K562 (cell line): Measurements from ENCODE around the gene PDZK1. TPM values are rescaled to one million over a fixed set of nuclear protein-coding genes. Genes with fewer than 3 reads are reported as not detected.

Experiments used
- ATAC-seq: fragments of 200-7000 bp; cut with Tn5 transposase; 3 replicates; pipeline ENCODE4 v1.9.1; 2020; ENCODE audit warnings: moderate library complexity
- BruUV-seq: library from RNA; stranded (reverse); fragments of 400-500 nt; replicated peaks from 2 replicates; lab custom pipeline; 2021; lab: Mats Ljungman, UMichigan
- CTCF ChIA-PET: fragments of 300-600 bp; formaldehyde crosslinking; extraction: SDS; loops from one replicate; lab custom pipeline; 2021; ENCODE audit warnings: low intra/inter-chr PET ratio; lab: Yijun Ruan, JAX
- POLR2A ChIA-PET: fragments of 300-600, 350-650 bp; sonication (Branson Sonifier 250); formaldehyde crosslinking; extraction: SDS; loops from one replicate; lab custom pipeline; 2021; ENCODE audit warnings: antibody characterized with exemption, inconsistent platforms; lab: Yijun Ruan, JAX
- DNase-seq, 4 experiments: peaks; one replicate each; pipeline versions ENCODE4 v3.0.0 to v3.0.0-alpha.2; 2011 to 2018; ENCODE audit warnings: low spot score in 3 of 4, mixed read lengths in 3 of 4; ENCODE audit errors: extremely low read depth in 1 of 4
- FAIRE-seq: peaks from 2 replicates; lab custom pipeline; 2011; peaks lifted over from hg19 to GRCh38; lab: Jason Lieb, UNC
- H2AFZ ChIP-seq: 2 replicates; pipeline ENCODE4 v1.6.0; 2011; ENCODE audit warnings: low read depth, low read length, control low read depth, inconsistent platforms
- H3K27ac ChIP-seq: fragments of 200-600 bp; 3 replicates; pipeline ENCODE4 v1.8.0; 2011; ENCODE audit warnings: low read depth, mild to moderate bottlenecking, control low read depth, inconsistent platforms, low read length, moderate library complexity, mixed read lengths; ENCODE audit errors: extremely low read depth
- H3K27me3 ChIP-seq, 2 experiments: fragments of 300-600 bp in 1 of 2; 2 replicates in 1 of 2; 3 replicates in 1 of 2; pipeline versions ENCODE4 v1.6.0 to v1.8.0; 2011; ENCODE audit warnings: inconsistent platforms in 2 of 2, low read length in 2 of 2, mild to moderate bottlenecking in 1 of 2, mixed read lengths in 1 of 2, moderate library complexity in 1 of 2; ENCODE audit not compliant: control insufficient read depth in 2 of 2, insufficient read depth in 2 of 2
- H3K36me3 ChIP-seq: fragments of 300-600 bp; 3 replicates; pipeline ENCODE4 v1.8.0; 2011; ENCODE audit warnings: mild to moderate bottlenecking, low read length, inconsistent platforms; ENCODE audit not compliant: control insufficient read depth, insufficient read depth
- H3K4me1 ChIP-seq, 2 experiments: fragments of 200-600 bp in 1 of 2; replicated peaks in 1 of 2; 2 replicates in 1 of 2; 3 replicates in 1 of 2; pipeline versions ENCODE4 v1.5.1 to v1.8.0; 2011; ENCODE audit warnings: inconsistent platforms in 2 of 2, low read length in 2 of 2, mild to moderate bottlenecking in 1 of 2, mixed read lengths in 1 of 2, moderate library complexity in 1 of 2; ENCODE audit not compliant: control insufficient read depth in 2 of 2, insufficient read depth in 2 of 2
- H3K4me2 ChIP-seq: 2 replicates; pipeline ENCODE4 v1.6.1; 2011; ENCODE audit warnings: low read length, control low read depth, inconsistent platforms, mixed read lengths; ENCODE audit not compliant: insufficient read depth
- H3K4me3 ChIP-seq: fragments of 200-600 bp; sonication (generic), shearing (Covaris generic); 2 replicates; pipeline ENCODE4 v1.5.1; 2016; ENCODE audit warnings: control low read depth, inconsistent platforms
- H3K79me2 ChIP-seq: fragments of 200-600 bp; 3 replicates; pipeline ENCODE4 v1.8.0; 2011; ENCODE audit warnings: low read length, inconsistent platforms; ENCODE audit not compliant: control insufficient read depth, insufficient read depth
- H3K9ac ChIP-seq, 2 experiments: 2 replicates each; pipeline versions ENCODE4 v1.6.0 to v1.6.1; 2011; ENCODE audit warnings: low read depth in 2 of 2, low read length in 2 of 2, control low read depth in 1 of 2, inconsistent platforms in 1 of 2, mild to moderate bottlenecking in 1 of 2, mixed read lengths in 1 of 2; ENCODE audit not compliant: insufficient read depth in 1 of 2
- H3K9me1 ChIP-seq: one replicate; pipeline ENCODE4 v1.6.0; 2011; ENCODE audit warnings: inconsistent platforms, mild to moderate bottlenecking, low read length, moderate library complexity; ENCODE audit not compliant: control insufficient read depth, insufficient read depth
- H3K9me3 ChIP-seq: replicated peaks from 2 replicates; pipeline ENCODE4 v1.5.1; 2011; ENCODE audit warnings: low read depth, low read length, inconsistent platforms; ENCODE audit not compliant: control insufficient read depth, insufficient read depth
- H4K20me1 ChIP-seq: replicated peaks from 2 replicates; pipeline ENCODE4 v1.6.1; 2011; ENCODE audit warnings: low read length, inconsistent platforms, mixed read lengths; ENCODE audit not compliant: control insufficient read depth, insufficient read depth
- ADNP ChIP-seq: fragments of 200-800 bp; sonication (Bioruptor generic); IDR thresholded peaks from 2 replicates; pipeline ENCODE4 v1.6.1; 2016; ENCODE audit warnings: missing genetic modification characterization, missing compliant biosample characterization
- CBFA2T2 ChIP-seq: fragments of 450-650 bp; conservative IDR thresholded peaks from 2 replicates; pipeline ENCODE4 v1.6.1; 2017; ENCODE audit warnings: mild to moderate bottlenecking
- NFE2L1 ChIP-seq: fragments of 450-650 bp; IDR thresholded peaks from 2 replicates; pipeline ENCODE4 v1.6.1; 2016; ENCODE audit warnings: missing genetic modification characterization, low read depth, mild to moderate bottlenecking, missing compliant biosample characterization, moderate library complexity, borderline replicate concordance
- RBM17 ChIP-seq: fragments of 200-400 bp; formaldehyde crosslinking; IDR thresholded peaks from 2 replicates; pipeline ENCODE4 v1.6.1; 2017; ENCODE audit warnings: low read depth, mild to moderate bottlenecking, low read length, borderline replicate concordance
- SAP30 ChIP-seq: fragments of 200-600 bp; sonication (generic); IDR thresholded peaks from 2 replicates; pipeline ENCODE4 v1.6.1; 2012; ENCODE audit warnings: borderline replicate concordance, low read depth, mild to moderate bottlenecking, moderate library complexity, low read length, control low read depth, inconsistent platforms; ENCODE audit not compliant: insufficient read depth, poor library complexity, severe bottlenecking
- XRCC3 ChIP-seq: fragments of 450-650 bp; IDR thresholded peaks from 2 replicates; pipeline ENCODE4 v1.6.1; 2017; ENCODE audit warnings: mild to moderate bottlenecking, moderate library complexity
- ZNF133 ChIP-seq: fragments of 250-450 bp; sonication (Bioruptor Pico); IDR thresholded peaks from 2 replicates; pipeline ENCODE4 v1.4.0; 2020; ENCODE audit warnings: mild to moderate bottlenecking
- ZNF232 ChIP-seq: sonication (generic); formaldehyde crosslinking; IDR thresholded peaks from 2 replicates; pipeline ENCODE4 v1.8.0; 2022; ENCODE audit warnings: mild to moderate bottlenecking, missing genetic modification reagents
- WGBS: fragments of 100-300 bp; shearing (Covaris generic); methylation state at CpG from one replicate; pipeline ENCODE4 v1.1.6; 2016; ENCODE audit warnings: low coverage, mixed read lengths; ENCODE audit not compliant: insufficient coverage; ENCODE audit errors: missing lambda C conversion rate; 5-methylcytosine and 5-hydroxymethylcytosine counted together
- in situ Hi-C: fragments of 300-500 bp; cut with MboI; formaldehyde crosslinking; loops from 4 replicates; pipeline ENCODE4 v1.15.0; 2018; ENCODE audit warnings: inconsistent platforms, mixed read lengths
- intact Hi-C: fragments of 100-400 bp; cut with micrococcal nuclease; formaldehyde crosslinking; loops from 2 replicates; pipeline ENCODE4 v1.14.2; 2022
- polyA plus RNA-seq, 8 experiments: library from polyadenylated mRNA; depleted of rRNA in 4 of 8; stranded (reverse) in 5 of 8; unstranded in 3 of 8; fragments of >200 nt; fragmentation: Nextera tagmentation in 2 of 8; fragmentation: Illumina TruSeq in 1 of 8; extraction: Ambion mirVana in 2 of 8; extraction: Trizol in 1 of 8; gene quantifications; 2 replicates each; pipeline versions ENCODE4 v1.2.1 to v1.2.3, GENCODE V29; 2011 to 2014; ENCODE audit warnings: inconsistent platforms in 1 of 8, missing spikeins in 1 of 8
- total RNA-seq, 7 experiments: library from RNA; depleted of rRNA in 6 of 7; stranded (reverse); fragments of >200 nt in 6 of 7; fragmentation: Illumina TruSeq in 2 of 7; extraction: Trizol in 2 of 7; gene quantifications; 2 replicates each; pipeline versions ENCODE4 v1.2.1 to v1.2.3, GENCODE V29; 2011 to 2021; ENCODE audit warnings: low replicate concordance in 1 of 7
- TF ChIP-seq, protein P1 (sequence below): fragments of 450-650 bp; IDR thresholded peaks from 2 replicates; pipeline ENCODE4 v1.6.1; 2016; ENCODE audit warnings: mild to moderate bottlenecking
- TF ChIP-seq, protein P2 (sequence below): sonication (generic); IDR thresholded peaks from 2 replicates; pipeline ENCODE4 v1.6.1; 2016
- TF ChIP-seq, protein P3 (sequence below), 2 experiments: fragments of 450-650 bp; conservative IDR thresholded peaks; 2 replicates each; pipeline ENCODE4 v1.6.1; 2017; ENCODE audit warnings: mild to moderate bottlenecking in 2 of 2, moderate library complexity in 2 of 2
- TF ChIP-seq, protein P4 (sequence below): fragments of 200-400 bp; formaldehyde crosslinking; IDR thresholded peaks from 2 replicates; pipeline ENCODE4 v1.6.1; 2017; ENCODE audit warnings: mild to moderate bottlenecking, low read depth, low read length, moderate library complexity
- TF ChIP-seq, protein P5 (sequence below): fragments of 450-650 bp; IDR thresholded peaks from 2 replicates; pipeline ENCODE4 v1.7.0; 2016; ENCODE audit warnings: borderline replicate concordance

PDZK1 gene
- total and polyA plus RNA-seq, 9 of the 15 experiments (the other 6 are each of a cell fraction or from before 2014, with no cell fraction given) = 0.04 to 0.22 (median 0.16) TPM; not detected in 2

DNA sequence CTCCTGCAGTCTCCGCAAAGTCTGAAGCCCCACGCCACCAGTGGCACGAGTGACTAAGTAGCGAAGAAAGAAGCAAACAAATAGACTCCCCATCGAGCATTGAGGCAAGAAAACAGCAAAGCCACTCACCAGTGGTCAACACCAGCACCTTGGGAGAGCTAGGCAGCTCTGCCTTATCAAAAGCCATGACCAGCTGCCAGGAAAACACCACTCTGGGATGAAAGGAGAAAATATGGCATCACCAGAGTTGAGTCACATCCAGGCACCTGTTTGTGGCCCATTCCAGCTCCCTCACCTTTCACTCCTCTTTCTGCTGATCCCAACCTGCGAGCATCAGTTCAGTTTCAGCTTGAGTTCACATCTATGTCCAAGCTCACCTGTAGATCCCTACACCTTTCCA, 17.2 kb downstream of the PDZK1 start:
- Histone ChIP-seq H3K4me2 (no peak overlapping the region), H4K20me1 (no peaks in the 10 kb centered on the region), H3K27me3 (no peaks in the 10 kb centered on the region), H3K9me3 (no peaks in the 10 kb centered on the region), H3K4me3 (no peak overlapping the region), H3K4me1 (no peaks in the 10 kb centered on the region), H3K9me1 (no peaks in the 10 kb centered on the region), H2AFZ (no peak overlapping the region), H3K9ac (no peak overlapping the region; a peak in 1 of 4 replicates), H3K27ac (no peak overlapping the region), H3K79me2 (no peaks in the 10 kb centered on the region), H3K36me3 (no peaks in the 10 kb centered on the region)
- FAIRE-seq = no peak
- intact Hi-C loops (no loop called here), in situ Hi-C loops (no loop called here)
- no TSS peak for BruUV-seq
- CTCF ChIA-PET = interaction anchor here (0.7 kb wide), 1 partner anchor 157 kb away, joined by 3 read pairs; no protein-coding TSS in a partner anchor
- DNase-seq = no peak
- 68% methylated on average over 6 of the region's 6 CpGs for WGBS
- no peak for ATAC-seq
- POLR2A ChIA-PET = interaction anchor here (1.0 kb wide), 1 partner anchor 10 kb away, joined by 3 read pairs; no protein-coding TSS in a partner anchor
- TF ChIP-seq, protein P1, sequence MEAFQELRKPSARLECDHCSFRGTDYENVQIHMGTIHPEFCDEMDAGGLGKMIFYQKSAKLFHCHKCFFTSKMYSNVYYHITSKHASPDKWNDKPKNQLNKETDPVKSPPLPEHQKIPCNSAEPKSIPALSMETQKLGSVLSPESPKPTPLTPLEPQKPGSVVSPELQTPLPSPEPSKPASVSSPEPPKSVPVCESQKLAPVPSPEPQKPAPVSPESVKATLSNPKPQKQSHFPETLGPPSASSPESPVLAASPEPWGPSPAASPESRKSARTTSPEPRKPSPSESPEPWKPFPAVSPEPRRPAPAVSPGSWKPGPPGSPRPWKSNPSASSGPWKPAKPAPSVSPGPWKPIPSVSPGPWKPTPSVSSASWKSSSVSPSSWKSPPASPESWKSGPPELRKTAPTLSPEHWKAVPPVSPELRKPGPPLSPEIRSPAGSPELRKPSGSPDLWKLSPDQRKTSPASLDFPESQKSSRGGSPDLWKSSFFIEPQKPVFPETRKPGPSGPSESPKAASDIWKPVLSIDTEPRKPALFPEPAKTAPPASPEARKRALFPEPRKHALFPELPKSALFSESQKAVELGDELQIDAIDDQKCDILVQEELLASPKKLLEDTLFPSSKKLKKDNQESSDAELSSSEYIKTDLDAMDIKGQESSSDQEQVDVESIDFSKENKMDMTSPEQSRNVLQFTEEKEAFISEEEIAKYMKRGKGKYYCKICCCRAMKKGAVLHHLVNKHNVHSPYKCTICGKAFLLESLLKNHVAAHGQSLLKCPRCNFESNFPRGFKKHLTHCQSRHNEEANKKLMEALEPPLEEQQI = no peak
- TF ChIP-seq, protein P2, sequence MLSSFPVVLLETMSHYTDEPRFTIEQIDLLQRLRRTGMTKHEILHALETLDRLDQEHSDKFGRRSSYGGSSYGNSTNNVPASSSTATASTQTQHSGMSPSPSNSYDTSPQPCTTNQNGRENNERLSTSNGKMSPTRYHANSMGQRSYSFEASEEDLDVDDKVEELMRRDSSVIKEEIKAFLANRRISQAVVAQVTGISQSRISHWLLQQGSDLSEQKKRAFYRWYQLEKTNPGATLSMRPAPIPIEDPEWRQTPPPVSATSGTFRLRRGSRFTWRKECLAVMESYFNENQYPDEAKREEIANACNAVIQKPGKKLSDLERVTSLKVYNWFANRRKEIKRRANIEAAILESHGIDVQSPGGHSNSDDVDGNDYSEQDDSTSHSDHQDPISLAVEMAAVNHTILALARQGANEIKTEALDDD = no peak
- no peak for TF ChIP-seq SAP30
- TF ChIP-seq, protein P3, sequence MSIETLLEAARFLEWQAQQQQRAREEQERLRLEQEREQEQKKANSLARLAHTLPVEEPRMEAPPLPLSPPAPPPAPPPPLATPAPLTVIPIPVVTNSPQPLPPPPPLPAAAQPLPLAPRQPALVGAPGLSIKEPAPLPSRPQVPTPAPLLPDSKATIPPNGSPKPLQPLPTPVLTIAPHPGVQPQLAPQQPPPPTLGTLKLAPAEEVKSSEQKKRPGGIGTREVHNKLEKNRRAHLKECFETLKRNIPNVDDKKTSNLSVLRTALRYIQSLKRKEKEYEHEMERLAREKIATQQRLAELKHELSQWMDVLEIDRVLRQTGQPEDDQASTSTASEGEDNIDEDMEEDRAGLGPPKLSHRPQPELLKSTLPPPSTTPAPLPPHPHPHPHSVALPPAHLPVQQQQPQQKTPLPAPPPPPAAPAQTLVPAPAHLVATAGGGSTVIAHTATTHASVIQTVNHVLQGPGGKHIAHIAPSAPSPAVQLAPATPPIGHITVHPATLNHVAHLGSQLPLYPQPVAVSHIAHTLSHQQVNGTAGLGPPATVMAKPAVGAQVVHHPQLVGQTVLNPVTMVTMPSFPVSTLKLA (conservative IDR thresholded peaks at IDR 0.05) = no peak
- no peak for TF ChIP-seq ADNP (tag)
- no peak for TF ChIP-seq ZNF232 (CRISPR knock-in tag)
- TF ChIP-seq ZNF133 = no peak
- TF ChIP-seq NFE2L1 (tag) = no peak
- TF ChIP-seq, protein P4, sequence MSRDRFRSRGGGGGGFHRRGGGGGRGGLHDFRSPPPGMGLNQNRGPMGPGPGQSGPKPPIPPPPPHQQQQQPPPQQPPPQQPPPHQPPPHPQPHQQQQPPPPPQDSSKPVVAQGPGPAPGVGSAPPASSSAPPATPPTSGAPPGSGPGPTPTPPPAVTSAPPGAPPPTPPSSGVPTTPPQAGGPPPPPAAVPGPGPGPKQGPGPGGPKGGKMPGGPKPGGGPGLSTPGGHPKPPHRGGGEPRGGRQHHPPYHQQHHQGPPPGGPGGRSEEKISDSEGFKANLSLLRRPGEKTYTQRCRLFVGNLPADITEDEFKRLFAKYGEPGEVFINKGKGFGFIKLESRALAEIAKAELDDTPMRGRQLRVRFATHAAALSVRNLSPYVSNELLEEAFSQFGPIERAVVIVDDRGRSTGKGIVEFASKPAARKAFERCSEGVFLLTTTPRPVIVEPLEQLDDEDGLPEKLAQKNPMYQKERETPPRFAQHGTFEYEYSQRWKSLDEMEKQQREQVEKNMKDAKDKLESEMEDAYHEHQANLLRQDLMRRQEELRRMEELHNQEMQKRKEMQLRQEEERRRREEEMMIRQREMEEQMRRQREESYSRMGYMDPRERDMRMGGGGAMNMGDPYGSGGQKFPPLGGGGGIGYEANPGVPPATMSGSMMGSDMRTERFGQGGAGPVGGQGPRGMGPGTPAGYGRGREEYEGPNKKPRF = no peak
- TF ChIP-seq XRCC3 = no peak
- TF ChIP-seq, protein P5, sequence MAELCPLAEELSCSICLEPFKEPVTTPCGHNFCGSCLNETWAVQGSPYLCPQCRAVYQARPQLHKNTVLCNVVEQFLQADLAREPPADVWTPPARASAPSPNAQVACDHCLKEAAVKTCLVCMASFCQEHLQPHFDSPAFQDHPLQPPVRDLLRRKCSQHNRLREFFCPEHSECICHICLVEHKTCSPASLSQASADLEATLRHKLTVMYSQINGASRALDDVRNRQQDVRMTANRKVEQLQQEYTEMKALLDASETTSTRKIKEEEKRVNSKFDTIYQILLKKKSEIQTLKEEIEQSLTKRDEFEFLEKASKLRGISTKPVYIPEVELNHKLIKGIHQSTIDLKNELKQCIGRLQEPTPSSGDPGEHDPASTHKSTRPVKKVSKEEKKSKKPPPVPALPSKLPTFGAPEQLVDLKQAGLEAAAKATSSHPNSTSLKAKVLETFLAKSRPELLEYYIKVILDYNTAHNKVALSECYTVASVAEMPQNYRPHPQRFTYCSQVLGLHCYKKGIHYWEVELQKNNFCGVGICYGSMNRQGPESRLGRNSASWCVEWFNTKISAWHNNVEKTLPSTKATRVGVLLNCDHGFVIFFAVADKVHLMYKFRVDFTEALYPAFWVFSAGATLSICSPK = no peak
- TF ChIP-seq RBM17 = no peak
- no peak for TF ChIP-seq CBFA2T2
